ENCODE measurements around the gene PAQR4.
"Not testable (repeated sequence)": the region's sequence is repeated elsewhere in the genome, so short reads cannot be mapped to it uniquely, and the experiment has no call there.

Gene PAQR4

GRCh38 chr16:2943716-2944115 lies 25.4 kb upstream of the PAQR4 start:
- DNase-seq (ENCODE audit: low read depth in 2 of 2) = not testable (repeated sequence)

- no peak for DNase-seq (ENCODE audit: low read depth in 2 of 2)
Measured at GRCh38 chr16:2946649-2947048, 22.5 kb upstream of the PAQR4 start.

- no peak for DNase-seq (ENCODE audit: low read depth in 2 of 2)
Measured at GRCh38 chr16:2948807-2949704, 20.1 kb upstream of the PAQR4 start.

DNA sequence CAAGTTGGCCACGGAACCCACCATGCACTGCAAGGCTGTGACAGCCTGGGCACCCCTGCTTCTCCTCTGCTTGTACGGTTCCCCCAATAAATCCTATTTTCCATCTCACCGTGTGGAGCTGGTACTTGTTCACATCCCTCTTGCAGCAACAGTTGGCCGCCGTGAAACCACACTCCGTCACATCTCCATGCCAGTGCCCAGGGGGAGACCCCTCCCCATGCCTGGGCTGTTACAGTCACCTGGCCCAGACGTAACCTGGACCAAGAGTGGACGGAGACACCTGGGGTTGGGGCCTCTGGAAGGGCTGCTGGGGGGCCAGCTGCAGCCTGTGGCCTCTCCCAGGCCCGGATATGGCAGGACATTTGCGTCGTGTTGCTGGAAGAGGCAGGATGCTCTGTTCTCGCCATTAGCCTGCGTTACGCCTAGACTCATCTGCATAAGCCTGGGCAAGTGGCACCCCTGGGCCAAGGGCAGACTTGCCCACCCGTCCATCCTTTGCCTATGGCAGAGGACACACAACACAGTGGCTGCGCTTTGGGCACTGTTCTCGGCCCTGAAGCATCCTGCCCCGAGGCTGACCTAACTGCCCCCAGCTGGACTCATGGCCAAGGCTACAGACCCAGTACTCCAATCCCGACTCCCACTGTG lies 19.3 kb upstream of the PAQR4 start:
- no peak for DNase-seq (ENCODE audit: low read depth in 2 of 2)

- no peak for DNase-seq (ENCODE audit: low read depth in 2 of 2)
Measured at GRCh38 chr16:2950353-2950724, 18.8 kb upstream of the PAQR4 start.

- DNase-seq (ENCODE audit: low read depth in 2 of 2) = no peak
Measured at GRCh38 chr16:2950773-2951172, 18.4 kb upstream of the PAQR4 start.

GRCh38 chr16:2952679-2953078 lies 16.5 kb upstream of the PAQR4 start:
- DNase-seq (ENCODE audit: low read depth in 2 of 2) = no peak

DNA sequence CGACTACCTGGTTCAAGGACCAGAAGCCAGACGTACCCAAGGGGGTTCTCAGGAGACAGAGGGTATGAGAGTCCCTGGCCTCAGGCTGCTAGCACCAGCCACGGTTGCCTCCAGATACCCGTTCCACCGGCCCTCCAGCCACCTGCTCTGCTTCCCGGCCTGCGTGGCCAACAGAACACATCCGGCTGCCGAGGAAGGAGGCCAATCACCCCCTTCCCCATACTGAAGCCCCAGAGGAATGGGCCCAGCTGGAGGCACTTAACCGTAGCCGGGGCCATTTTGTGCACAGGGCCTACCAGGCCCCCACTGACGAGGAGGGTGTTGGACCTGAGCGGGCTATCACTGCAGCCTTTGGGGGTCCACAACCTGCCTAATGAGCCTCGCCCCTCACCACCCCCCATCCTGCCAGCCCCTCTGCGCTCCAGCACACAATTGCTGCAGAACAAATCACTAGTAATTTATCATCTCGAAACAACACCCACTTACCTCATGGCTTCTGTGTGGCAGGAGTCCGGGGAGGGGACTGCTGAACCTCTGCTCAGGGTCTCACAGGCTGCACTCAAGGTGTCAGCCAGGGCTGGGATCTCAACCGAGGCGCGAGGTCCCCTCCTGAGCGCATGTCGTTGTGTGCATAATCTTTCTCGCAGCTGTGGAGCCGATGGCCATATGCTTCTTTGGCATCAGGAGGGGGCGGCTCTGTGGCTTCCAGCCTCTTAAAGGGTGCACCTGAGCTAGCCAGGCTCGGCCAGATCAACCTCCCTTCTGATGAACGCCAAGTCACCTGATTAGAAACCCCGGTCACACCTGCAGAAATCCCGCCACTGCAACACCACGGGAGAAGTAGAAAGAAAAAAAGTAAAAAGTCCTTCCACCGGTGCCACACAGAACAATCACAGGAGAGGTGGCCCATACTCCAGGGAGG lies 15.2 kb upstream of the PAQR4 start:
- no peak for DNase-seq (ENCODE audit: low read depth in 2 of 2)

GRCh38 chr16:2954656-2955381 lies 14.3 kb upstream of the PAQR4 start:
- DNase-seq (ENCODE audit: low read depth in 2 of 2) = no peak

- DNase-seq (ENCODE audit: low read depth in 2 of 2) = no peak
Measured at GRCh38 chr16:2955438-2955778, 13.7 kb upstream of the PAQR4 start.

DNA sequence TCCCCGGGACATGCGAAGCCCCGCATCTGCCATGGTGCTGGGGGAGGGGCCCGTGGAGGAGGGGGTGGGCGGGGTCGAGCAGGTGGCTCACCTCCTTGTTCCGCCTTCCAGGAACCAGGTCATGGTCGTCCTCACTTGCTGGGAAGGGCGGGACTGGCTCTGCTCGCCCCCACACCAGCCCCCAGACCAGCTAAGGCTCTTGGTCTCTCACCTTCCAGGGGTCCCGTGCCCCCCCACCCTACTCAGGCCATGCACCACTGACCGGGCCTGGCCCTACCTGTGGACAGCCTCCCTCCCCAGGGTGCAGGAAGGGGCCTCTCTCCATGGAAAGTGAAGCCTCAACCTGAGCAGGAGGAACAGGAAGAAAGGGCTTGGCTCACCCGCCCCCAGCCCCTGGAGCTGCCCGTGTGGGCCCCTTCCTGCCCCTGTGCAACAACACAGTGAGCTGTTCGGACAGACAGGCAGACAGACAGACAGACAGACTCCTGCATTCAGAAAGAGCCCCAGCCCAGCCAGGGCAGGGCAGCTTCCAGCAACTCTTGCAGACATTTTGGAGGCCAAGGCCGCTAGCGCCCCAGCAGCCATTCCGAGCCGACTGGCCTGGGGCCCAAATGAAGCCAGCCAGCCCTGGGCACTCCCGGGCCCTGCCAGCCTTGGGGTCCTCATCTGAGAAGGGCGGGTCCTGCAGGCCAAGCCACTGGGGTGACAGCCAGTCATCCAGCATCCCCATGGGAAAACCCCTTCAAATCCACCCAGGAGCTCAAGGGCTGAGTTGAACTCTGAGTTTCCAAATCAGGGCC lies 13.2 kb upstream of the PAQR4 start:
- no peak for DNase-seq (ENCODE audit: low read depth in 2 of 2)

DNA sequence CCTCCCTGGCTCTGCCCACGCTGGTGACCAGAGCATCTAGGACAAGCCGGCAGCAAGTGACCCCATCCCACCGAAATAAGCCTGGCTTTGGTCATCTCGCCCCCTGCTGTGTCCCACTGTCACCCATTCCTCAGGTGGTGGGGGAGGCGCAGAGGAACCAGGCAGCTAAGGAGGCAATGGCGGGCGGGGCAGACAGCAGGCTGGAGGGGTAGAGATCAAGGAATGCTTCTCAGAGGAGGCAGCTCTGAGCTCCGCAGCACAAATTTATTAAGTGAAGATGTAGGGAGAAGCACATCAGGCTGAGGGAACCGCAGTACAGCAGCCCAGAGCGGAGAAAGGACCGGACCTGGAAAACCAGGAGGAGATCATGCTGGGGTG lies 12.6 kb upstream of the PAQR4 start:
- DNase-seq (ENCODE audit: low read depth in 2 of 2) = no peak

DNA sequence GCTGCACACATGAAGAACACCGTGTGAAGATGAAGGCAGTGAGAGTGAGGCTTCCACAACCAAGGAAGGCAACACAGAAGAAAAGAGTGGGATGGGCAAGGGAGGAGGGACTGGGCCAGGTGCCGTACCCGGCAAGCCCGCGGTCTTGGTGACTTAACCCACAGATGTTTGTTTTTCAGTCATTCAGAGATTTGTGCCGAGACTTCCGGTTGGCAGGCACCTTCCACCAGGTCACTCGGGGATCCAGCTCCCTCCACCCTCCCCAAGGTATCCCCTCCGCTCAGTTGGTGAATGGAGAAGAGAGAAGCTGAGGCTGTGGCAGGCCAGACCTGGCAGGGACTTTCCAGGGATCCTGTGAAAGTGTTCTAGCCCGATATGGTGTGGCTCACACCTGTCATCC lies 9.9 kb upstream of the PAQR4 start:
- no peak for DNase-seq (ENCODE audit: low read depth in 2 of 2)

DNA sequence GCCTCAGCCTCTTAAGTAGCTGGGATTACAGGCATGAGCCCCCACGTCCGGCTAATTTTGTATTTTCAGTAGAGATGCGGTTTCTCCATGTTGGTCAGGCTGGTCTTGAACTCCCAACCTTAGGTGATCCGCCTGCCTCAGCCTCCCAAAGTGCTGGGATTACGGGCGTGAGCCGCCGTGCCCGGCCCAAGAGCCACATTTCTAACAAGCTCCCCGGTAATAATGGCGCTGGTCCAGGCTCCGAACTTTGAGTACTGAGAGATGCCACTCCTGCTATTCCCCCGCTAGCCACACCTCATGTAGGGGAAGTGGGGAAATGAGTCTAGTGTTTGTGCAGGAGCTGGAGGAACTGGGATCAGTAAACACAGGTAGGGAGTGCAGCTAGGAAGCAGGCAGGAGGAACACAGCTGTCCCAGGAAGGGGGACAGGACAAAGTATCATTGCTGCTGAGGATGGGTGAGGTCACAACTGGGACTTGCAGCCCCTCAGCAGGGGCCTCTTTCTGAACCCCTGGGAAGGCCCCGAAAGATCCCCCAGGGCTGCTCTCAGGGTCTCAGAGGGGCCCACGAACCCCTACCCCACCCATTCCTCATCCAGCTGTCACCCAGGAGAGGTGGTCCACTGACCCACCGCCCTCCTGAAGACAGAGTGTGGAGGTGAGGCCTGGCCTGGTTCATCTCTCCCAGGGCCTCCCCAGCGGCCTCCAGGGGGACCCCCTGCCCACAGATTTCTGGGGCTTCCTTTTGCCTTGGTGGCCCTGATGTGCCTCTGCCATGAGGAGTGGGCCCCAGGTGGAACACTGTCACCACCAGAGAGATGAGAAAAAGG lies 8.8 kb upstream of the PAQR4 start:
- DNase-seq (ENCODE audit: low read depth in 2 of 2) = no peak

DNA sequence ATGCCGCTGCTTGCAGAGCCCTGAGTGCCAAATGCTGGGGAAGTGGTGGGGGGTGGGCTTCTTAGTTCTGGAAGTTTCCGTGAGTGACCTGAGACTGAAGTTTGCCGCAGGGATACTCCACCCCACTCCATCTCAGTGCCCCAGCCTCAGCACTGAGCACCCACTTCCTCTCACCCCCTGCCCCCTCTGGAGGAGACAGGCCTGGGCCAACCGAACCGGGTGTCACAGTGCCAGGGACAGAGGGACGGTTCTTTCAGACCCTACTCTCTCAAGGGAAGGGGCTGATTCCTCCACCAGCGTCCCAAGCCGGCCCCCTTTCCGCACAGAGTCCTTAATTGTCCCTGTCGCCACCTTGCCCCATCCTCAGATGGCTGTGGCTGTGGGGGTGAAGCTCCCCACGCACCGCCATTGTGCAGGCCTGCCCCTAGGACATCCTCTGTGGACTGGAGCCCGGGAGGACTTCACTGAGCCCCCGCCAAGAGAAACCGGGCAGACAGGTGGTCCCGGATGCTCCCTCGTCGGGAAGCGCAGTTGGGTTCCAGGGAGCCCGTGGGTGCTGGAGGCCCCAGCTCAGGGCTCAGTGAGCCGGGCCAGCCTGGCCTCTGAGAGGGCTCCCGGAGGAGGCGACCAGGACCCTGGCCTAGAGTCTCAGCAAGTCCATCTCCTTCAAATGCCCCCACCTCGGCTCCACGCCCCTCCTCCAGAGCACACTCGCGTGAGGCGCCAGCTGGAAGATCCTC lies 6.6 kb upstream of the PAQR4 start:
- no peak for DNase-seq (ENCODE audit: low read depth in 2 of 2)

GRCh38 chr16:2963074-2963722 lies 6.0 kb upstream of the PAQR4 start:
- no peak for DNase-seq (ENCODE audit: low read depth in 2 of 2)

DNA sequence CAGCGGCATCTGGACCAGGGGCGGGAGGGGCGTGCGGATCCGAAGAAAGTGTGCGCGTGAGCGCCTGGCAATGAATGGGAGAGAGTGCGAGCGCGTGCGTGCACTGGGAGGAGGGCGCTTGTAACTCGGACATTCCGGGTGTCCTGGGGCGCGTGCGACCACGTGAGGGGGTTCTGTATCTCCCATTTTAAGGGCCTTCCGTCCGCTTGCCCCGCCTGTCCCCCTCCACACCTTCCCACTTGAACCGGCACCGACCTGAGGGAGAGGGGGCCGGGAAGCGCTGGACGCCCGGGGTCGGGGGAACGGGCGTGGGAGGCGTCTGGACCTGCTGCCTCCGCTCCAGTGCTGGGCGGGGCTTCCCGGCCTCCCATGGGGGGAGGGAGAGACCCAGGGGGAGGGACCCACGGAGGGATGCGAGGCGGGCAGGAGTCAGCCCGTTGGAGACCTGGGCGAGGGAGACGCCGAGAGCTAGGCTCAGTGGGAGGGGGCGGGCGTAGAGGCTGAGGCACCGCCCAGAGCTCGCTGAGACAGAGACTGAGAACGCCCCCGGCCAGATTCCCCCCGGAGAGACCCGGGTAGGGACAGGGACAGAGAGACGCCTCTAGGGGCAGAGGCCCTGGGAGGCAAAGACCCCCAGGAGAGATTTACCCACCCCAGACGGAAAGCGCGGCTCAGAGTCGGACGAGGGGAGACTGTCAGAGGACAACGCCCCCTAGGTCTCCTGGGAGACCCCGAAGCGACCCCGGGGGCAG lies 5.2 kb upstream of the PAQR4 start, which contains the start of gene KREMEN2:
Gene KREMEN2 (plus strand): TSS at position 553 of the 752 bp plus-strand sequence. CDS start 246 bp downstream, outside the sequence.
- no peak for DNase-seq (ENCODE audit: low read depth in 2 of 2)
